GM18517 (cell line): Measurements from ENCODE around the gene DNM1.
"Not testable (repeated sequence)": the region's sequence is repeated elsewhere in the genome, so short reads cannot be mapped to it uniquely, and the experiment has no call there.

Source experiments
- ATAC-seq: cut with Tn5 transposase; IDR thresholded peaks from one replicate; pipeline ENCODE4 v1.9.1; 2021; ENCODE audit warnings: mild to moderate bottlenecking, moderate library complexity; ENCODE audit not compliant: unreplicated experiment

Gene DNM1

DNA sequence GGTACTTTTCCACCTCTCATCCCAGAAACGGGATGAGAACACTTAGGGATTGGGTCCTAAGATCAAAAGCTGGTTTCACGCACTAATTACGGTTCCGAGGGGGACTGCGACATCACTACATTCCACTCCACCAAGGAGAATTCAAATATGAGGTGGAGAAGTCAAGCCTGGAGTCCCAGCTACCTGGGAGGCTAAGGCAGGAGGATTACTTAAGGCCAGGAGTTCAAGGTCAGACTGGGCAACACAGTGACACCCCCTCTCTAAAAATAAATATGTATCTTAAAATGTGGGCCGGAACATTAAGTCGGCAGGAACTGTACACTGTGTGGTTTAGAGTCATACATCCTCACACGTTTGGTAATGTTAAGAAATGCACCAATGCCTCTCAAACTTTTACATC, 71.1 kb downstream of the DNM1 start:
- no peak for ATAC-seq

DNA sequence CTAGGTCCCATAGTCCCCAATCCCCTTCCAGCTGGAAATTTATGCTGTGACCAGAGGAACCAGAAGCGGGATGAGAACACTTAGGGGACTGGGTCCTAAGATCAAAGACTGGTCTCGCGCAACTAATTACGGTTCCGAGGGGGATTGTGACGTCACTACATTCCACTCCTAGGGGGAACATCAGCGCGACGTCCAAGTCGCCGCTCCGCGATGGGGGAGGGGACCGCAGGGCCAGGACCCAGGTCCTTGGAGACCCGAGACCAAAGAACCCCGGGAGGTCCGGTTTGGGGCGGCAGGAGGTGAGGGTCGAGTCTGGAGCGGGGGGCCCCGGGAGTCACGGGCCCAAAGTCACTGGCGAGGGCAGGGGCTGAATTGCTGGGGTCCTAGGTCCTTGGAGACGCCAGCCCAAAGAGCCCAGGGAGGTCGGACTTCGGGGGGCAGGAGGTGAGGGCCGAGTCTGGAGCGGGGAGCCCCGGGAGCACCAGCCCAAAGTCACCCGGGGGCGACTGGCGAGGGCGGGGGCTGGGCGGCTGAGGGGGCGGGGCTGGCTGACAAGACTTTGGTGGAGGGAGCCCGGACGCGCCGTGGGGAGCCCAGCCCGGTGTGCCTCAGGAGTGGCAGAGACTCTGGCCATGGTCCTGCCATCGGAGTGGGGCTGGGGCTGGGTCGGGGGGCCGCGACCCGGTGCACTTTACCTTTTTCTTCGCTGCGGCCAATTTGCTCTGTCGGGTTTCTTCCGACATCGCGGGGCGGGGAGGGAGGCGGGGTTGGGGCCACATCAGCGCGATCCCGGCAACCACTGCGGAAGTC, 72.2 kb downstream of the DNM1 start, which contains the start of gene GOLGA2:
Gene GOLGA2, minus strand, starts transcription at position 810 of the 810 bp plus-strand sequence. Its CDS starts 31 bp downstream, at position 779.
- ATAC-seq = peak; percentile 44

DNA sequence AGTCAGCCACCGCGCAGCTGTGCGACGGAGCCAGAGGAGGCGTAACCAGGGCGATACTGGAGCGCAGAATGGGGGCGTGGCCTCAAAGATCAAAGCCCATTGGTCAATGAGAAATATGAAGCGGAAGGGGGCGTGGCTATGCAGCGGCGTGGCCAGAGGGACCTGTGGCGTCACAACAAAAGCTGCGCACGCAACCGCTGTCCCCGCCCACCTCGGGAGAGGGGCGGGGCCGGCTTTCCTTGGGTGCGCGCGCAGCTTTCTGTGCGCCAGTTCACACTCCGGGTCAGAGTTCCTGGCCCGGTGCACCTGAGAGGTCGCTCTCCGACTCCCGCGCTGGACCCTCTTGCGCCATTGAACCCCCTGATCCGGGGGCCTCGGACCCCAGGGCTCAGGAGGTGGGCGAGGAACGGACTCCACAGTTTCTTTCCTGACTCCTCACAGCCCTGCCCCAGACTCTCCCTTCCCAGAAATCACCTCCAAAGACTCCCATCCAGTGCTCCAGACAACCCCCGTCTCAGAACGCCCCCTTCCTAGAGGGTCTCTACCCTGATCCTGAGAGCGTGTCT, 72.9 kb downstream of the DNM1 start, which contains the start of gene SWI5:
Gene SWI5, plus strand, starts transcription at position 269 of the 566 bp plus-strand sequence.
- ATAC-seq = peak; percentile 96

DNA sequence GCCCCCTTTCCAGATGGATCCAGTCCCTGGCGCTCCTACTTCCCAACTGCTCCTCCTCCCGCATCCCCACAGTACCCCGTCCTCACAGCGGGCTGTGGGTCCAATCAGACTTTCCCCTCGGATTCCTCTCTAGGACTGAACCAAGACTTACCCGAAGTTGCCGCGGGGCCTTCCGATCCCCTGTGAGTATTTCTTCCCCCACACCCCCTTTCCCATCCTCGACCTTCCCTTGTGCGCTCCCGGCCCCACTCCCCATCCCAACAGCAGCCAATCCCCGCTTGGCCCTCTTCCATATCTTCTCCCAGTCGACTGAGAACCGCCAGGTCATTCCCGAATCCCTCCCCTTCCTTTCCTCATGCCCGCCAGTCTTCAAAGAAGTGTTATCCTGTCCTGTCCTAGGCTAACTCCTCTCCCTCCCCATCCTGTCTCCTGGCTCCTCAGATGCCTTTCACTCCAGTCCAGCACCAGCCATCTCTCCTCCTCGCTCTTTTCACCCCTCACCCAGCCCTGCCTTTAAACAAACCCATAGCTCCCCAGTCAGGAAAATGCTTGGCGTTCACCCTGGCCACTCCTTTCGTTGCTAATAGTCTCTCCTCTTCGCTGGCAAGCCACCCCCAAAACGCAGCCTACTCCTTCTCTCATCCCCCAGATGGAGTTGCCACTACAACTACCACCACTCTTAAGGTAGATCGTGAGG, 73.5 kb downstream of the DNM1 start:
- no peak for ATAC-seq

DNA sequence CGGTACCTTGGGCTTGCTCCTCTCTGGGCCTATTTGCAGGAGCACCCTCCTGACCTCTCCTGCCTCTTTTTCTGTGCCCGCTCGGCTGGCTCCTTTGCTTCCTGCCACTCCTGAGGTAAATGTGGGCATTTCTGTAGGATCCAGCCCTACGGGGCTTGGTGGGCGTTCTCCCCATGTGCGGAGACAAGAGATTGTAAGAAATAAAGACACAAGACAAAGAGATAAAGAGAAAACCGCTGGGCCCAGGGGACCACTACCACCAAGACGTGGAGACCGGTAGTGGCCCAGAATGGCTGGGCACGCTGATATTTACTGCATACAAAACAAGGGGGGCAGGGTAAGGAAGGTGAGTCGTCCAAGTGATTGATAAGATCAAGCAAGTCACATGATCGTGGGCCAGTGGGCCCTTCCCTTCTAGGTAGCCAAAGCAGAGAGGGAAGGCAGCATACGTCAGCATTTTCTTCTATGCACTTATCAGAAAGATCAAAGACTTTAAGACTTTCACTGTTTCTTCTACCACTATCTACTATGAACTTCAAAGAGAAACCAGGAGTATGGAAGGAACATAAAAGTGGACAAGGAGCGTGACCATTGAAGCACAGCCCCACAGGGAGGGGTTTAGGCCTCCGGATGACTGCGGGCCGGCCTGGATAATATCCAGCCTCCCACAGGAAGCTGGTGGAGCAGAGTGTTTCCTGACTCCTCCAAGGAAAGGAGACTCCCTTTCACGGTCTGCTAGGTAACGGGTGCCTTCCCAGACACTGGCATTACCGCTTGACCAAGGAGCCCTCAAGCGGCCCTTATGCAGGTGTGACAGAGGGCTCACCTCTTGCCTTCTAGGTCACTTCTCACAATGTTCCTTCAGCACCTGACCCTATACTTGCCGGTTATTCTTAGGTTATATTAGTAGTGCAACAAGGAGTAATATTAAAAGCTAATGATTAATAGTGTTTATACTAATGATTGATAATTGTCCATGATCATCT, 76.2 kb downstream of the DNM1 start:
- not testable (repeated sequence) for ATAC-seq

DNA sequence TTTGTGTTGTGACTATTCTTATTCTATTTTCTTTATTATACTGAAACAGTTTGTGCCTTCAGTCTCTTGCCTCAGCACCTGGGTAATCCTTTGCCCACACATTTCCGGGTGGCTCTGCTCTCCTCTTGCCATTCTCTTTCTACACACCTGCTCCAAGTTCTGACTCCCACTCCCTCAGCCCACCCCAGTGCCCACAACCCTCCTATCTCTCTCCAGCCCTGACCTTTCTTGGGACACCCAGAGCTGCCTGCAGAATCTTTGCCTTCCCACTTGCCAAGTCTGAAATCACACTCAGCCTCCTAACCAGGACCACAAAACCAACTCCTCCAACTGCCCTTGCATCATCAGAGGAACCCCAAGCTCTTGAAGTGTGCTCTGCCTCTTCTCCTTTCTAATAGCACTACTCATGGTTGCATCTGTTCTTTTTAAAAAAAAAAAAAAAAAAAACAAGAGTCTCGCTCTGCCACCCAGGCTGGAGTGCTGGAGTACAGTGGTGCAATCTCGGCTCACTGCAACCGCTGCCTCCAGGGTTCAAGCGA, 77.0 kb downstream of the DNM1 start:
- ATAC-seq = no peak

DNA sequence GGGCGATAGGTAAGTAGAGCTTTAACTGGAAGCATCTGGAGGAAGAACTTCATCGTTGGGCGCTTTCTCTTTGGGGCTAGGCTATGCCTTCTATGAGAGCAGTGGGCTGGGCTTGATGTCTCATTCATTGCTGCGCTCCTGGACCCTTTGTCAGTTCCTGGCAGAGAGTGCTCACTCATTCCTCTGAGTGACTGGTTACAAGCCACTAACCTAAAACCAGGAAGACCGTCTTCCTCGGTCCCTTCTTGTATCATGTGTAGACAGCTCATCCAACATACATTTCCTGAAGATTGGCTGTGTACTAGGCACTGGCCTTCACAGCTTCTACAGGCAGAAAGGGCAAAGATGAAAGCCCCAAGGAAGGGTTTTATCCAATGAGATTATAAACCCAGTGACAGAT, 79.3 kb downstream of the DNM1 start:
- no peak for ATAC-seq

DNA sequence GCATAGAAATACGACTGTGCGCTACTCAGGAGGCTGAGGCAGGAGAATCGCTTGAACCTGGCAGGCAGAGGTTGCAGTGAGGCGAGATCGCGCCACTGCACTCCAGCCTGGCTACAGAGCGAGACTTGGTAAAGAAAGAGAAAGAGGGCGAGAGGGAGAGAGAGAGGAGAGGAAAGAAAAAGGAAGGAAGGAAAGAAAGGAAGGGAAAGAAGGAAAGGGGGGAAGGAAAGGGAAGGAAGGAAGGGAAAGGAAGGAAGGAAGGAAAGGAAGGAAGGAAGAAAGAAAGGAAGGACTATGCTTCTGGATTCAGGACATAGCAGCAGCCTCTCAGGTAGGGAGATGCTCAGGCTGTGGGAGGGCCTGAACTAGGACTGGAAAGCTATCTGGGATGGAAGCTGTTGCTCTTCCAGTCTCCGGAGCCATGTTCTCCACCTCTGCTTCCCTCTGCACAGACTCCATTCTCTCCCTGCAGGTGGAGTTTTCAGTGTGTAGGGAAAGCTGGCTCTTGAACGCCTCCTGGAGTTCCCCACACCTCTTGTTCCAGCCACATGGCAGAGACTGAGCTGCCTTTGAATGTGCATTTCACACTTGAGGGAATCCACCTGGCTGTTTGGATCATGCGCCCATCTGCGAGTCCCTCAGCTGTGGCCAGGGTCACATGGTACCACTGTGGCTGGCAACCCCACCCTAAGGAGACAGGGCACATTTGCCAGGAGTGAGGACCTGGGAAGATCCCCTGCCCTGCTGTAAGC, 82.0 kb downstream of the DNM1 start:
- no peak for ATAC-seq

DNA sequence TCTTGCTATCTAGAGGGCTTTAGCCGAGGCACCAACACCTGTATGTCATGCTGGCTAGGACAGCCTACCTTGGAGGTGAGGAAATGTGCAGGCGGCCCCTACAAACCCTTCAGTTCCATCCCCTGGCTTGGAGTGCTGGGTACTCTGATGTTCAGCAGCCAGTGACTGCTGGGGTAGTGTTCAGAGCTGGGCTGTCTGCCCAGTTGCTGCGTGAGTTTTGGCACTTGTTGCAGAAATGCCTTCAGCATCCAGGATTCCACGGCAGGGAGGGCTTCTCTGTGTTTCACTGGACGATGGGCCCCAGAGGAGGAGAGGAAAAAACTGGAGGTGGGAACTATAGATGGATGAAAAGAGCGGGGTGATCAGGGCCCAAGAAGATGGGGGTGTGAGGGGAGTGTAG, 83.3 kb downstream of the DNM1 start:
- no peak for ATAC-seq

DNA sequence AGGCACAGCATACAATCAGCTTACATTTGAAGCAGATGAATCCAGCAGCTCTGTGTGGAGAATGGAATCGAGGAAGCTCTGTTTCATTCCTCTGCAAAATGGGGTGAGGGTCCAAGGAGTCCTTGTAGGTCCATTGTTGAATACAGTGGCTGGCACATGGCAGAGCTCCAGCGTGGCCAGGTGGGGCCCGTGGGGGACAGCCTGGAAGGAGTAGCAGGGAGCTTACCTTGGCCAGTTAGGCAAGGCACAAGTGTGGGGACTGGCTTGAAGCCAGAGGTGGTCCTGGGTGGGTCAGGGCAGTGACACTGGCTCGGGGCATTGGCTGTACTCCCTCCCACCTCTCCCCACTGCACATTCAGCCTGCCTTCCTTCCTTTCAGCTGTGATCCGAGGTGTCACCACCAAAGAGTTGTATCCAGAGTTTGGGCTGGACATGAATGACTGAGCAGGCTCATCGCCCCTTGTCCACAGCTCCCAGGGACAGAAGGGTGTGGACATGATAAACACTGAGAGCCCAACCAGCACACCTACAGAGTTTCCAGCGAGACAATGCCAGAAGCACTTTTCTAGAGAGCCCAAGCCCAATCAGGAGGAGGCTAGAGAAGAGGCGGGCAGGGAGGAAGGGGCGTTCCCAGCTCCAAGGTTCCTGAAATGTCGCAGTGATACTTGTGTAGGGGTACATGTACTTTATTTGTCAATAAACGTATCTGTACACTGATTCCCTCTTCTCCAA, 85.3 kb downstream of the DNM1 start:
- ATAC-seq = no peak

DNA sequence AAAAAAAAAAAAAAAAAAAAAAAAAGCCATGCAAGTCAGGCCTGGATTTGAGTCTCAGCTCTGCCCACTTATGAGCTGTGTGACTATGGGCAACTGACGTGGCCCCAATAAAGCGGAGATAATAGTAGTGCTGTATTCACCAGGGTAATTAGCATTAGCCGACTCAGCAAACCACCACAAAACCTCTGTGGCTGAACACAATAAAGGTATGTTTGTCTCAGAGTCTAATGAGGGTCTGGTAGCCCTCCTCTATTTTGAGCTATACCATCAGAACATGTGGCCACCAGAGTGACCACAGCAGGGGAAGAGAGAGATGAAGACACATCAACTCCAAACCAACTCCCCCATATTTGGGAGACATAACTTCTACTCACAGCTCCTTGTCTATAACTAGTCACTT, 88.8 kb downstream of the DNM1 start:
- ATAC-seq = no peak

DNA sequence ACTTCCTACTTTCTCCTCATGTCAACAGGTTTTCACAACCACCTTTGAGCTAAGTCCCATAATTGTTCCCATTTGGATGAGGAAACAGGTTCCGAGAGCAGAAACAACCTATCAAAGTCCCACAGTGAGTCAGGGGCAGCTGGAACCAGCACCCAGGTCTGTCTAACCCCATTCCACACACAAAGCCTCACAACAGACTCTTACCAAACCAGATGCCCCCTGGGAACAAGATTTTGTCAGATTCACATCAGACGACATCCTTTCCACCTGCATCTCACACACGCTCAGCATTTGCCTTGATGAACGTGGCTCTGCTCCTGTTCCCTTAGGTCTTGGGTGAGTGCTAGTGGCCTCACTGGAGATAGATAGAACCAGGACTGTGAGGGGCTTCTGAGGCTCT, 89.9 kb downstream of the DNM1 start:
- no peak for ATAC-seq

DNA sequence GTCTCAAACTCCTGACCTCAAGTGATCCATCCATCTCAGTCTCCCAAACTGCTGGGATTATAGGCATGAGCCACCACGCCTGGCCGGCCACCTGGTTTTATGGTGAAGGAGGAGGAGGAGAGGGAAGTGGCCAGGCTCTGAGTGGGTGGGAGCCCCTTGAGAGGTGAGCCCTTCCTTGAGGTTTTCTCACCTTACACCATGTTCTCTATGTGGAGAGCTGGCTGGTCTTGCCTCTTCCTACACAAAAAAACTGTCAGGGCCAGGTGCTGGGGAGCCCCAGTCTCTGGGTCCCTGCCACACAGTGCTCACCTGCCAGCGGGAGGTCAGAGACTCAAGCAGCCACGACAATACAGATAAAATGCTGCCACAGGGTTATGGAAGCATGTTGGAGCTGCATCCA, 91.0 kb downstream of the DNM1 start:
- ATAC-seq = no peak

DNA sequence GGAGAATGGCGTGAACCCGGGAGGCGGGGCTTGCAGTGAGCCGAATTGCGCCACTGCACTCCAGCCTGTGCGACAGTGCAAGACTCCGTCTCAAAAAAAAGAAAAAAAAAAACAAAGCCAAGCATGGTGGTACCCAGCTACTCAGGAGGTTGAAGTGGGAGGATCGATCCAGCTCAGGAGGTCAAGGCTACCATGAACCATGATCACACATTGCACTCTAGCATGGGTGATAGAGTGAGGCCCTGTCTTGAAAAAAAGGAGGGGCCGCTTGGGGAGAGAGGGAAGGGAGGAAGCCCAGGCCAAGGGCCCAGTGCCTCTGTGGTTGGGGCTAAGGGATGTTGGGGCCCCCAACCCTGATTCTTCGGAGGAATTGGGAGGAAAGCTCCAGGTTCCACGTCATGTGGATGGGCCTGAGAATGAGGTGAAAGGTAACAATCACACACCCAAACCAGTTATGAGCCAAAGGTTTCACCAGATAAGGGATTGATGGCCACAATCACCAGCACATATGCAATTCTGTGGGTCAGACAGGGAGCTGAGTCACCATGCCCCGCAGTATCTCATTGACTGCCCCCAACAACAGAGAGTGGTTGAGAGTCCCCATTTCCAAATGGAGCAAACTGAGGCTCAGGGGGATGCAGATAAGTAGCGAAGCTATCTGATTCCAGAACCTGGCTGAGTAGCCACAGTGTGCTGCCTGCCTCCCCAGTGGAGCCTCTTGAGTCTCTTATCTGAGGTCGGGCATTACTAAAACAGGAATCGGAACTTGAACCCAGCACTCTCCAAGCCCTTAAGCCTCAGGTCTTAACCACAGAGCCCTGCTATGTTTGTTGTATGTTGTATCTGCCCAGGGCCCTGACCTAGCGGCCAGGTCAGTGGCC, 93.4 kb downstream of the DNM1 start:
- ATAC-seq = no peak

DNA sequence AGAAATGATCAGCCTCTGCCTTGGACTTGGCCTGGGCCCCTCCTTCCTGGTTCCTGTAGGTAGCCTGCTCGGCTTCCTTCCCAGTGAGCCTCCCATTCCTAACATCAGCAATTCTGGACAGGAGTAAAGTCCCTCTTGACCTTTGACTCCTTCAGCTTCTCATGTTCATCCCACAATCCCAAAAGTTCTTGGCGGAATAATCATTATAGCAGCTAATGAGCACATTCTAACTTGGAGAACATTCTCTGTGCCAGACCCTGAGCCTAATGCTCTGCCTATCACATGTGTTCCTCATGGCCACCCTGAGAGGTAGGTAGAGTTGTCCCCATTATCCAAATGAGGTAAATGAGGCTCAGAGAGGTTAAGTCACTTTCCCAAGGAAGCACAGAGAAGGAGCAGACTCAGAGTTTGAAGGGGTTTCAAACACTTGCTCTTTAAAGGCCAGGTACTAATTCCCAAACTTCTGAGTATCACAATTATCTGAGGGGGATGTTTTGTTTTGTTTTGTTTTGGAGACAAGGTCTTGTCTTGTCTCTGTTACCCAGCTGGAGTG, 94.1 kb downstream of the DNM1 start:
- no peak for ATAC-seq

DNA sequence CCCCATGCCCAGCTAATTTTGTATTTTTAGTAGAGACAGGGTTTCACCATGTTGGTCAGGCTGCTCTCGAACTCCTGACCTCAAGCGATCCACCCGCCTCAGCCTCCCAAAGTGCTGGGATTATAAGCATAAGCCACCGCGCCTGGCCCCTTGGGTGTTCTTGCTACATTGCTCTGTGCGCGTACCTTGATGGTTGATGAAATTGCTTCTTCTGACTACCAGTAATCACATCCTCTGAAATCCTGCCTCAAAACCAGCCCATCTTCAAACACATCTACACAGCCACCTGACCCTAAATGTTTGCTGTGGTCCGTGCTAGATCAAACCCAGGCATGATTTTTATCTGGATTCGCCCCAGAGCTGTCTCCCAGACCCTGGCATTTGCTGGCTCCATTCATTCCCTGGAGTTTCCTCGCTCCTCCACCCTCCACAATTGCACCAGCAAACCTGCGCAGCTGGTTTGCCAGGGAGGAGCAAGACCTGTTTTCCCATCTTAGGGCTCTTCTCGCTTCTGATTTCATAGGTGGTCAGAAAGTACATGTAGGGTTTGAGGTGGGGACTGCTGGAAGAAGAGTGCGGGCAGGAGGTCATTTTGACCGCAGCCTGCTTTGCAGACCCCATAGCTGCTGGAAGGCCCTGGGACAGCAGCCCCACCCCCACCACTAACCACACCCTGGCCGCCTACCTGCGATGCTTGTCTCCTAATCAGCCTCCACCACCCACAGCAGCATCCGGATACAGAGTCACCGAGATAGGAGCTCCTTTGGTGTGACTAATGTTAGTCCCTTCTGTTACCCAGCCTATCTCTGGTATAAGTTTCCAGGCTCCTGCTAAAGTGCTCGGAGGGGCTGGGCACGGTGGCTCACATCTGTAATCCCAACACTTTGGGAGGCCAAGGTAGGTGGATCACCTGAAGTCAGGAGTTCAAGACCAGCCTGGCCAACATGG, 95.6 kb downstream of the DNM1 start:
- no peak for ATAC-seq
